NOMO-1 treated with dmso at 0.1 percent for 144 hours (cell line): ENCODE data around the gene PAK1.

Experiments
- DNase-seq: peaks from one replicate; lab custom pipeline; 2025; ENCODE audit not compliant: unreplicated experiment; lab: John Stamatoyannopoulos, UW

The PAK1 gene

GRCh38 chr11:77438487-77438886 lies 35.4 kb downstream of the PAK1 start:
- no peak for DNase-seq

- no peak for DNase-seq
These were observed 36.9 kb downstream of the PAK1 start for GRCh38 chr11:77436969-77437368.

GRCh38 chr11:77436506-77436905 lies 37.4 kb downstream of the PAK1 start:
- no peak for DNase-seq

DNA sequence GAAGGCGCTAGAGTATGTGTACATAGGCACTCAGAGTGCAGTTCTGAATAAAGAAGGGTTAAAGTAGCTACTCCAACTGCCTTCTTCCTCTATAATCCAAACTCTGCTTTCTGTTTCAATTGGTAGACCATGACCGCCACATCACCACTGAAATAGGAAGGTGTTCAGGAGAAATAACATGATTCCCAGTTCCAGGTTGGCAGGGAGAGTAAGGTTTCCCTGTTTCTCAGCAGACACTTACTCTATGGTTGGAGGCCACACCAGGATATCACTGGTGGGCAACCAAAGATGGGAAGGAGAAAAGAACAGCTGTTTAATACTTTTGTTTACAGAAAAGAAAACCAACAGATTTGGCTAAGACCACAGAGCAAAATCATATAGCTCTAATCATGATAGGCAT lies 37.9 kb downstream of the PAK1 start:
- DNase-seq = no peak

GRCh38 chr11:77431813-77432212 lies 42.1 kb downstream of the PAK1 start:
- no peak for DNase-seq

DNA sequence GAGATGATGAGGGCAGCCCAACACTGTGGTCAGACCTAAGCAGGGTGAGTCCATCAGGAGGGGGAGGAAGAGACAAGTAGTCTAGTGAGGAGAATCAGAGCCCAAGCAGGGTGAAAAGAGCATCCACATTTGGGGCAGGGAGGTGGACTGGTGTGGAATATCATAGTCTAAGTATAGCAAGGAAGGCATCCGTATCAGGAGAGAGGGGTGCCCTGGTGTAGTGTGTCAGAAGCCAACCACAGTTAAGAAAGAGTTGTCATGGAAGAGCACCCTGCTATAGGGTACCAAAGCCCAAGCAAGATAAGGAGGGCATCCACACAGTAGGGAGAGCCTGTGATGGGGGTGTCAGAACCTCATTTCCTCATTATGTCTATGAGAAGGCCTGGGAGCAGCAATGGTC lies 45.3 kb downstream of the PAK1 start:
- DNase-seq = no peak

DNA sequence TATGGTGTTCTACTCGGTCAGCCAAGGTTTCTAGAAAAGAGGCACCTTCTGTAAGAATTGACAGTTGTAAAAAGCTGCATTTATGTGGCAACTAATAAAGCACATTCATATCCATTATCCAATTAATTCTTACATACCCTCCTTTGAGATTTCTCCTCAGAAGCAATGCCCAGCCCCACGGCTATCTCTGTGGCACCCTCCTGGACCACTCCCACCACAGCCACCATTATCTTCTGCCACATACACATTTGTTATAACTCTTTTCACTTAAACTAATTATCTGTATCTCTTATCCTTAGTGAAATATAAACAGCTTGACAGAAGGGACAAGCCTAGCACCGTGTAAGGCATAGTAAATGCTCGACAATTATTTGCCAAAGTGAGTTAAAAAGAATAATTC lies 48.5 kb downstream of the PAK1 start:
- DNase-seq = no peak

GRCh38 chr11:77424644-77425043 lies 49.2 kb downstream of the PAK1 start:
- no peak for DNase-seq

- no peak for DNase-seq
These were observed 50.3 kb downstream of the PAK1 start for GRCh38 chr11:77423624-77424023.

- DNase-seq = no peak
These were observed 51.2 kb downstream of the PAK1 start for GRCh38 chr11:77422687-77423086.

DNA sequence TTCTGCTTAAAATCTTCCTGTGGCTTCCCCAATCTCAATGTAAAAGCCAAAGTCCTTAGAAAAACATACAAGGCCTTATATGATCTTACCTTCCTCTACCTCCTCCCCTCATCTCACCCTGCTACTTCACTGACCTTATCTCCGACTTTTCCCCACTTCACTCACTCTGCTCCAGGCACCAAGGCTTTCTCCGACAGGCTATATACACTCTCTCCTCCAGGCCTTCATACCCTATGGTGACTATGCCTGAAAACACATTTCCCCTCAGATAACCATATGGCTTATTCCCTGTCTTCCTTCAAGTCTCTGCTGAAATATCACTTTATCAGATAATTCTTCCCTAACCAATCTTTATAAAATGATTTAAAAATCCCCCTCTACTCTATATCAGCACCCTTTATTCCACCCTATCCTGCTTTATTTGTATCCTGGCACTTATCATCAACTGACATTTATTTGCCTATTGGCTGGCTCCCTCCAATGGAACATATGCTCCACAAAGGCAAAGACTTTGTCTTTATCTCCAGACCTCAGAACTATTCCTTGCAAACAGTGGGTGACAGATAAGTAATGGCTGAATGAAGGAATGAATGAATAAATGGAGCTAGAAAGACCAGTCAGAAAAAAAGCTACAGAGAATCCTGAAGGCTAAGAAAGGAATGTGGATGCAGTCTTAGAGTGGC lies 52.7 kb downstream of the PAK1 start:
- DNase-seq = no peak

GRCh38 chr11:77418971-77419597 lies 54.8 kb downstream of the PAK1 start:
- DNase-seq = no peak

DNA sequence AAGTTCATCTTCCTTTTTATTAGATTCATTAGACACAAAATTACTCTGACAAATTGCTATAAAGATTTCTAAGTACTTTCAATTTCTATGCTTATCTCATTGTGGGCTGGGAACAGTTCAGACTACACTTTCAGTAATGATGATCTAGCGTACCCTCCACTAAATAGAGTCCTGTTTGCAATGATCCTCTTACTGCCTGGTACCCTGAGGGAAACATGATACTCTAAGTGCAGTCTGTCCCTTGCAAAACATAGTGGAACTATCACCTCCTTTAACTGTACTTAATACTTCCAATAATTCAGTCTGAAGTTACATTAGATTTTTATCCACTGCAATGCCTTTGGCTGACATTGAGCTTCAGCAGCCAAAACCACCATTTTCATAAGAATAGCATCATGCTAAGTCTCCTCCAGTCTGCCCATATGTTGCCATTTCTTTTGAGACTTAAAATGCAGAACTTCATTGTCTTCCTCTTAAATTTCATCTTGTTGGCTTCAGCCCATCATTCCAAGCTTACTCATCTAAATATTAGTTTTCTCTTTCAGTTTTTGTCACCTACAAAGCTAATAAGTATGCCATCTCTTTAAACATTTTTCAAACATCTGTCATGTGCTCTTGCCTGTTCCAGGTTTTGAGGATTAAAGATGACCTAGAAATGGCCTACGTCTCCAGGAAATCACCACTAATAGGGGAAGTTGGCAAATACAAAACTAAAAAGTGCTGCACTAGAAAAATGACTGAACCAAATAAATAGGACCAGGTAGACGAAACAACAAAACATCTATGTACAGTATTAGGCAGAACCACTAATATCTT lies 55.5 kb downstream of the PAK1 start:
- DNase-seq = peak; percentile 34

DNA sequence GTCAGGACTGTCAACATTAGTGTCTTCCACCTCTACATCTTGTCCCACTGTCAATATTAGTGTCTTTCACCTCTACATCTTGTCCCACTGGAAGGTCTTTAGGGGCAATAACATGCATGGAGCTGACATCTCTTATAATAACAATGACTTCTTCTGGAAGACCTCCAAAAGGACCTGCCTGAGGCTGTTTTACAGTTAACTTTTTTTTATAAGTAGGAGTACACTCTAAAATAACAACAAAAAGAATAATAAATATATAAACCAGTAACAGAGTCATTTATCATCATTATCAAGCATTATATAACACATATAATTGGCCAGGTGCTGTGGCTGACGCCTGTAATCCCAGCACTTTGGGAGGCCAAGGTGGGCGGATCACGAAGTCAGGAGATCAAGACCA lies 57.5 kb downstream of the PAK1 start:
- DNase-seq = no peak

DNA sequence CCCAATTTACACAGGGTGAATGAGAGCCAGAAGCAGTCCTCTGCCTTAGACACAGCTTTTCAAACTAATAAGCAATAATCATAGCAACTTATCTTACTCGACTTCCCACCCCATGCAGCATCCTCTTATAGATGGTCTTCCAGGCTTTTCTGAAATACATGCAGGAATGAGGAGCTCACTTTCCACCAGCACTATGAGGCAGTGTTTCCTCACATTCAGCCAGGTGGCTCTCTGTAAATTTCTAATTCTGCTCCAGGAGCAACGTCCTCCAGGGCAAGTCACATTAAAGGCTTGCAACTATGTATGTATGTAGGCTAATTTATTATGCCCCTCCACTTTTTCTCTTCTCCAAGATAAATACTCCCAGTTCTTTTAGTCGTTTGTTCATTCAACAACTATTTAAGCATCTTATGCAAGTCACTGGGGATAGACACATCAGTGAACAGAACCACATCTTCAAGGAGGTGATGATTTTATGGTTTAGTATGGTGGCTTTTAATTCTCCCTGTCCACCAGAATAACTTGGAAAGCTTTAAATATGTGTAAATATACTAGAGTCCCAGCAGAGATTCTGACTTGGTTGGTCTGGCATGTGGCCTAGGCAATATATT lies 59.9 kb downstream of the PAK1 start:
- DNase-seq = no peak

DNA sequence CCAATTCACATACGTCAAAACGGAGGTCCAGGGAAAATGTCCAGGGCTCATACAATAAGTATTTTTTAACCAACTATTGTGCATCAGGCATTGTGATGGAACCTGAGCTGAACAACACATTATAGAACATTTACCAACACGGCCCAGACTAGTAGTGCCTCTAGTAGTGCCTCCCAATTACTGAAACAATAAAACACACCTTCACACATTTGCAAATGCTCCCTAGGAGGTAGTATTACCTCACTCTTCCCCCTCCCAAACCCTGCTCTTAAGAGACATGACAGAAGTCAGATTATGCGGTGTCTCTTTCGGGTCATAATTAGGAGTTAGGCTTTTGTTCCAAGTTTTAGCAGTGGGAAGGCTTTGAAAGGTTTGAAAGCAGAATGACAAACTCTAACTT lies 61.1 kb downstream of the PAK1 start:
- no peak for DNase-seq

GRCh38 chr11:77411717-77412441 lies 62.0 kb downstream of the PAK1 start:
- DNase-seq = peak; percentile 89

- DNase-seq = no peak
These were observed 62.7 kb downstream of the PAK1 start for GRCh38 chr11:77411137-77411707.

DNA sequence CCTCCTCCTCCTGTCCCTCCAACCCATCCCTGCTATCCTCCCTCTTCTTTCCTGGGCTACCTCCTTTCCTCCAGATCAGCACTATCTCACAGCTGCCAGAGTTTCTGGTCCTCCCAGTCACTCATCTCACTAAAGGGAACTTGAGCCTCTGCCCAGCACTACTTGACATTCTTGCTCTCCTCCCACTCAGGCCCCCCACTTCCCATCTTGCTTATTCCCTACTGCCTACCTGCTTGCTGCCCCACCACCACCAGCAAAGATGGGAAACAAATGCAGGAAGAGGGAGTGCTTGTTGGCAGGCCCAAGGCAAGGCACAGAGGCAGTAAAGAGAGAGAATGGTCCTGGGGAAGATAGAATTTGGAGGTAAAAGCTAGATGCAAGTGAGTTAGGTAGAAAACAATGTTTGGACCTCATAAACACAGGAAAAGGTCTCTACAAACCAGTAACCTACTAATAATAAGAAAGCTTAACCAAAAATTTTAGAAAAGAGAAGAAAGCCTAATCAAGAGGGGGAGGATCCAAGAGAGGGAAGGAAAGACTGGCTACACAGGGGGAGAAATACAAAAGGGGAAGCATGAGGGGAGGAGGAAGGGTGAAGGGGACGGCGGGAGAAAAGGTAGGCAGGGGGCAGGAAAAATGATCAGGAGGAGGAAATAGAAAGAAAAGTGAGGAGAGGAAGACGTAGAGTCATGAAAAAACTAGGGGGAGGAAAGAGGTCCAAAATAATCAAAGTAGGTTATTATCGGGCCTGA lies 63.6 kb downstream of the PAK1 start:
- DNase-seq = no peak

DNA sequence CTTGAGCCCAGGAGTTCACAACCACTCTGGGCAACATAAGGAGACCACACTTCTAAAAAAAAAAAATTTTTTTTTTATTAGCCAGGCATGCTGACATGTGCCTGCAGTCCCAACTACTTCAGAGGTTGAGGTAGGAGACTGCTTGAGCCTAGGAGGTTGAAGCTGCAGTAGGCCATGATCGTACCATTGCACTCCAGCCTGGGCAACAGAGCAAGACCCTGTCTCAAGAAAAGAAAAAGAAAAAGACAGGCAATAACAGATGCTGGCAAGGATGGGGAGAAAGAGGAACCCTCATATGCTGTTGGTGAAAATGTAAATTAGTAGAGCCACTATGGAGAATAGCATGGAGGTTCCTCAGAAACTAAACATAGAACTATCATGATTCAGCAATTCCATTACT lies 64.8 kb downstream of the PAK1 start:
- no peak for DNase-seq
